Astrocyte of the hippocampus (primary cell): ENCODE results near the gene MRPL23.

Experiments used
- DNase-seq: peaks from one replicate; pipeline ENCODE4 v3.0.0; 2011; ENCODE audit warnings: low read depth, low spot score

MRPL23 gene

DNA sequence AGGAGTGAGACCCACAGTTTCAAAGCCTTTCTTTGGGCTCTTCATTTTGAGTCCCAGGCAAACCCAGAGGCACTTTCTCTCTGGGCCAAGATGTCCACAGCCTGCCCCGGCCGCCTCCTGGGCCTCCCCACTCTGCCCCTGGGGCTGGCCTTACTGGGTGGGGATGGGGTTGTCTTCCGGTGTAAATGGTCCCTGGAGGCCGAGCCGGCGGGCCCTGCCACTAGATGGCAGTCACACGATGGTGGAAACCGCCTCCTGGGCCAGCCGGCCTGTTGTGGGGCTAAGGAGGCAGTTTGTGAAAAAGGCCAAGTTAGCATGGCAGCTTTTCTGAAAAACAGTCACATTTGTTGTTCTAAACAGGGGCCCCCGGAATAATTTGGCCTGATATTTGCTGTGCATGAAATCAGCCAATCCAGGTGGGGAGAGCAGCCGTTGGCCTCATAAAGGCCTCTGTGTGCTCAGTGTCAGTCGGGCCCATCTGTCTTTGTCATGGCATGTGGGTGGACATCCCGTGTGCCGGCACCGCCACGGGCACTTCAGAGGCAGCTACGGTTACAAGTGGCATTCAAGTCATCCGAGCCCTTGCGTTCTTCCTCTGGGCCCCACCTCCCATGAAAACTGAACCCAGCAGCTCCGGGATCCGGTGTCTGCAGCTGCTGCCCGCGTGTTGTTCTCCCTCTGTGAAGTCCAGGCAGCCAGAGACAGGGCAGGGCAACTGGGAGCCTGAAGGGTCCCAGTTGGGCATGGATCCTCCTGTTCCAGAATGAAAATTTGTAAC, 6.5 kb downstream of the MRPL23 start:
- no peak for DNase-seq

- DNase-seq = no peak
Measured at GRCh38 chr11:1958367-1958766, 11.2 kb downstream of the MRPL23 start.

GRCh38 chr11:1959786-1960185, 12.7 kb downstream of the MRPL23 start:
- DNase-seq = no peak

GRCh38 chr11:1963864-1964263, 16.7 kb downstream of the MRPL23 start:
- DNase-seq = no peak

- no peak for DNase-seq
Measured at GRCh38 chr11:1964348-1964747, 17.2 kb downstream of the MRPL23 start.

DNA sequence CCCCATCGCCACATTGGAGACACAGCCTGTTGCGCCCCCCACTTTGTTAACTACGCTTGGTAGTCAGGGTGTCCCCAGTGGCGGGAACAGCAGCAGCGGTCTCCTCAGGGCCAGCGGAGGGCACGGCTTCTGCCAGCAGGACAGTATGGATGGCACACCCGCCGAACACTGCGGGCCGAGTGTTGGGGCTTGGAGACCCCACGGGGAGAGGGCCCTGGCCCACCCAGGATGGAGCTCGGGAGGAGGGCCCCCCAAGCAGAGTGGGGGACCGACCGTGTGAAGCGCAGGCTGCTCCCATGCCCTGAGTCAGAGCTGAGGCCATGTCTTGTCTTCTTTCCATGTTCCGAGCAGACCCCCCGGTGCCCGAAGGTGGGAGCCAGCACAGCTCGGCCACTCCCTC, 17.8 kb downstream of the MRPL23 start:
- no peak for DNase-seq

- DNase-seq = no peak
Measured at GRCh38 chr11:1966531-1966930, 19.4 kb downstream of the MRPL23 start.

DNA sequence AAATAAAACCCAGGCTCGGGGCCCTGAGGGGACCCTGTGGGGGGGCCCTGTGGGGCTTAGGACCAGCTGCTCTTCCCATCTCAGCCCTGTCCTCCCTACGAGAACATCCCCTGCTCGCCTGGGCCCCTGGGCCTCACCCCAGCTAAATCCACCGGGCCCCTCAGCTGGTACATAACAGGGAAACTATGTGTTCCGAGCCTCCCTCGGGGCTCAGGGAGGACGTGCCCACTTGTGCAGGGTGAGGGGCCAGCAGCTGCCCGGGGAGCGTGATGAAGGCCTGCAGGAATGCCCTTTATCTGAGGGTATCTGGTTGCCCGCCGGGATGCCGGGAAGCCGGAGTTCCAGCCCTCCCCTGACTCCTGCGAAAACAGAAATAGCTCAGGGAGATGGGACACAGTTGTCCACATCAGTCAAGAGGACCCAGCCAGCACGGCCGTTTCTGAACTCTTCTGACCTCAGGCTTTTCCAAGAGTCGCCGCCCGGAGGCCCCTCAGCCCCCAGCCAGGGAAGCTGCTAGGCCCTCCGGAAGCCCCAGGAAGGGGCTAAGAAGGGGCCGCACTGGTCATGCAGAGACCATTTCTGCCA, 20.6 kb downstream of the MRPL23 start:
- DNase-seq = no peak

DNA sequence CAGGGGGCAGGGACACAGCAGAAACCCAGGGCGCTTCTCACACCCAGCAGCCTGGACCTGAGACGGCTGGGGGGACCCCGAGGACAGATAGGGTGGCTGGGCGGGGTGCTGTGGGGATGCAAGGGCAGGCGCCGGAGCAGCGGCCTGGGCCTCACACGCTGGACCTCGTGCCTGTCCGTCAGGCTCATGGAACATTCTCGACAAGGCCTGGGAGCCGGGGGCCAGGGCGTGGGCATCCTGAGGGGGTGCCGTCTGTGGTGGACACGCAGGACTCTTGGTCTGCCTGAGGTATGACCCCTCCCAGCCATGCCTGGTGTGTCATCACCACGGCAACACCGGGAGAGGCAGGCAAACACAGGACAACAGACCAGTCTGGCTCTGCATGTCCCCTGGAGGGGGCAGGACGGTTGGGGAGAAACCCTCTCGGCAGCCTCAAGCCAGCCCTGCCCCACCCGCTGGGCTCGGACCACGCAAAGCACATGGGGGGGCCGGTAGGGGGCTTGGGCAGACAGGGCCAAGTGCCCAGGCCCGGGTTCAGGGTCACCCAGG, 21.4 kb downstream of the MRPL23 start:
- DNase-seq = no peak

DNA sequence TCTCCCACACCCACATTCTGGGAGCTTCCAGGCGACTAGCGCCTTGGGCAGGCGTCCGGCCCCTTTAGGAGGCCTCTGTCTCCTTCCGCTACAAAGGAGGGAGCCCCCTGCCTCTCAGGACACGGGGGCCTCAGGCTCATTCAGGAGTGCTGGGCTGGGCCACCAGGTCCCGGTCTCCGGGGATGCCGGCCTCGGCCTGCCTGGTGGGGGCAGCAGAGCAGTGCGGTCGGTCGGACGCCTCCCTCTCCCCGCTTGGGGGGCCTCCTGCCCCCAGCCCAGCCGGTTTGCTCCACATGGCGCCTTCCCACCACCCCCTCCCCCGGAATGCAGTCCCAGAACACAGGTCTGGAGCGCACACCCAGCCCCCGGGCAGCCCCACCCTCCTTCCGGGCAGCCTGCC, 21.9 kb downstream of the MRPL23 start:
- DNase-seq = no peak

DNA sequence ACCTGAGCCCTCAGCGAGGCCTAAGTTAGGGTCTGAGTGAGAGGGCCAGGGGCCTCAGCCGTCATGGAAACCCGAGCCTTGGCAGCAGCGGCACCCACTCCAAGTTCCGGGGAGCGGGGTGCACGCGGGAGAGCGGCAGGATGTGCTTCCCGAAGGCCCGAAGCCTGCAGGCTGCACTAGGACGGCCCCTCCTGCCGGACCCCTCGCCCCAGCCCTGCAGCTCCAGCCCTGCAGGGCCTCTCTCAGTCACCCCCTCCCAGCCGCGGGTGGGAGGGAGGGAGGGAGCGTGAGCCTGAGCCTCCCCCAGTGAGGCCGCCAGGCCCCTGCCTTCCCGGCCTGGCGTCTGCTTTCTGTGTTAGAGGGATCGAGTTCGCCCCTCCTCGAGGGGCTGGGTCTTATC, 22.6 kb downstream of the MRPL23 start:
- DNase-seq = no peak

- no peak for DNase-seq
Measured at GRCh38 chr11:1970956-1971355, 23.8 kb downstream of the MRPL23 start.

- DNase-seq = no peak
Measured at GRCh38 chr11:1975185-1975584, 28.1 kb downstream of the MRPL23 start.

DNA sequence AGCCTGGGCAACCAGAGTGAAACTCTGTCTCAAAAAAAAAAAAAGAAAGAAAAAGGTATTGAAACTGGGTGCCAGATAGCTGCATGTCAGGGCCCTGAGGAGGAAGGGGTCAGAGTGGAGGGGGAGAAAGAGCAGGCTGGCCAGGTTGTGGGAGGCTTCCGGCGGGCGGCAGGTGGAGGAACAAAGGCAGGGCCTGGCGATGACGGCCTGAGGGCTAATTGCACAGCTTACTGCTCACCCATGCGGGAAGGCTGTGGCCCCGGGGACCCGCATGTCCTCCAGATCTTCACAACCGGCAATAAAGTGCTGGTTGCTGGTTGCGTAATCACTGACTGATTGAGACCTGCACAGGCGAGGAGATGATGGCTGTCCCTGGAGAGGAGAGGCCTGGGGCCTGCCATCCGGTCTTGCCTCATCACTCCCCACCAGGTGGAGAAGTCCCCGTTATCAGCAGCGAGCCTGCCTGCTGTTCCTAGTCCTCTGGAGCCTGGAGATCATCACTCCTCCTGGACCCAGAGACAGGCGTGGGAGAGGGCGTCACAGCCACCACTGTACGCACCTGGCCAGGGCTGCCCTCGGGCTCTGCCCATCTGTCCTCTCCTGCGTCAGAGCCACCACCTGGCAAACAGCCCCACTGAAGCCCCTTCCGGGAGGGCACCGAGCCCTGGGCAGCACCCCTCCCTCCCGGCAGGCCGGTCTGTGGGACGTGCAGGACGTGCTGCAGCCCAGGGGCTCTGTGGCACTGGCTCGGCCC, 31.8 kb downstream of the MRPL23 start:
- no peak for DNase-seq

DNA sequence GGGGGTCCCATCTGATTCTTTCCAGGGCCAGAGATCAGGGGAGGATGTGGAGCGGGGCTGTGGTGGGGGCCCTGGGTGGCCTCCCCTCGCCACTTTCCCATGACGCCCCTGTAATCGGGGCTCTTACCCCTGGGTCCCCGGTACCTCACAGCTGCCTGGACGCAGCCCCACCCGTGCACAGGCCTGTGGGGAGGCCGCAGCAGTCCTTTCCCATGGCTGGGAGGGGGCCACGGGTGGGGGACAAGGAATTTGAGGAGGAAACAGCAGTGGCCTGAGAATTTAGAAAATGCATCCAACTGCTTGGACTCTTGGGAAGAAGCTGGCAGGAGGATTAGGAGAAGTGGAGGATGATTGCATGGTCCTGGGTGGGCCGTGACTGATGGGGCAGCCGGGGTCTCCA, 32.5 kb downstream of the MRPL23 start:
- DNase-seq = no peak

- no peak for DNase-seq
Measured at GRCh38 chr11:1982873-1983600, 35.9 kb downstream of the MRPL23 start.

DNA sequence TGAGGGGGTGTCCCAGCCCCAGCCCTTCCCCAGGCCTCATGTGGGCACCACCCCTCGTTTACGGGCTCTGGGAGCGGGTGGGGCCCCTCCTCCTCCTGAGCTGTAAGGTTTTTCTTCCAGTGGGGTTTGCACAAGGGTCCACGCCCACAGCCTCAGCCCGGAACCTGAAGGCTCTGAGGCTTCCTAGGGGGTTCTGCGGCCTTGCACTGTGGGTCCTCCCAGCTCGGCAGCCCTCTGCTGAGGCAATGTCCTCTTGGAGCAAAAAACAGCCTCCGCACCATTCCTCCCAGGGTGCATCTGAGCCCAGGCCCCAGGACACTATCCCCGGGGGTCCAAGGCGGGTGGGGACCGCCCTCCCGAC, 36.4 kb downstream of the MRPL23 start:
- no peak for DNase-seq

GRCh38 chr11:1987024-1987423, 39.9 kb downstream of the MRPL23 start:
- DNase-seq = no peak

DNA sequence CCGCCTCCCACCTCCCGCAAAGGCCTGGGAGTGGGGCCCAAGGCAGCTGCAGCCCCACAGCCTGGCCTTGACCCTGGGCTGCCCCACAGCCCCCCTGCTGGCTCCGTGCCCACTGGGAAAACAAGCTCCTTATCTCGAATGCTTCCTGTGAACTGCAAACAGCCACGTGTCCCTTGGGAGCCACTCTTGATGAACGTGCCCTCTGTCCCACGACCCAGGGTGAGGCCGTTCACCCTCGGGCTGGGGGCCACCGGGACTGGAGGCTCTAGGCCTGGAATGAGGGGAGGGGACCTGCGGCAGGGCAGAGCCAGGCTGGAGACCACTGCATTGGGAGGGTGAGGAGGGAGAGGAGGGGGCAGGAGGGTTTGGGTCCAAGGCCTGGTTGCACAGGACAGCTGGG, 41.0 kb downstream of the MRPL23 start:
- DNase-seq = no peak

GRCh38 chr11:1988667-1989317, 41.7 kb downstream of the MRPL23 start:
- no peak for DNase-seq

DNA sequence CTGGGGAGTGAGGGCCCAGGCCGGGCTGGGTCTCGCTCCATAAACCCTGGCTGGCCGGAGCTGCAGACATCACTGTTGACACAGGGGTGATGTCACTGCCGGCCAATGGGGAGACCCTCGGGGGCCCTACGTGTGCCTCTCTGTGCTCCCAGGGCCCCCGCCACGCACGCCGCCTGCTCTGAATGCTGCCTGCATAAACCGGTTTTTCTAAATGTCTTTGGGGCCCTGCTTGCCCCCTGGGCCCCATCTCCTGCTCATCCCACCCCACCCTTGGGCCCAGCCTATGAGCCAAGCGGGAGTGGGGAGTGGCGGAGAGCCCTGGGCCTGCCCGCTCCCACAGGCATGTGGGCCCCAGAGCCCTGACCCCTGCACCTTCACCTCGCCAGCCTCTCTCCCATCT, 42.8 kb downstream of the MRPL23 start:
- no peak for DNase-seq
